NCI-H1694 treated with DMSO at 0.1 percent for 48 hours (cell line): Measurements from ENCODE around the gene INPP5D.
"Not testable (repeated sequence)": the region's sequence is repeated elsewhere in the genome, so short reads cannot be mapped to it uniquely, and the experiment has no call there.

Experiments
- DNase-seq: peaks from one replicate; lab custom pipeline; 2025; lab: John Stamatoyannopoulos, UW

The INPP5D gene

GRCh38 chr2:233143700-233144331 lies 83.7 kb downstream of the INPP5D start:
- no peak for DNase-seq

- DNase-seq: no peak
Measured at GRCh38 chr2:233145726-233146125, 85.6 kb downstream of the INPP5D start.

GRCh38 chr2:233146194-233146593 lies 86.1 kb downstream of the INPP5D start:
- no peak for DNase-seq

- DNase-seq: no peak
Measured at GRCh38 chr2:233147136-233147828, 87.1 kb downstream of the INPP5D start.

GRCh38 chr2:233147829-233148167 lies 87.7 kb downstream of the INPP5D start:
- no peak for DNase-seq

GRCh38 chr2:233148354-233148753 lies 88.2 kb downstream of the INPP5D start:
- DNase-seq: no peak

- no peak for DNase-seq
Measured at GRCh38 chr2:233152541-233152940, 92.4 kb downstream of the INPP5D start.

GRCh38 chr2:233153146-233153798 lies 93.1 kb downstream of the INPP5D start:
- no peak for DNase-seq

GRCh38 chr2:233156001-233156400 lies 95.9 kb downstream of the INPP5D start:
- no peak for DNase-seq

- DNase-seq: not testable (repeated sequence)
Measured at GRCh38 chr2:233156461-233156860, 96.3 kb downstream of the INPP5D start.

- DNase-seq: no peak
Measured at GRCh38 chr2:233161730-233162129, 101.6 kb downstream of the INPP5D start.

- no peak for DNase-seq
Measured at GRCh38 chr2:233162770-233163169, 102.6 kb downstream of the INPP5D start.

- DNase-seq: no peak
Measured at GRCh38 chr2:233163486-233164103, 103.5 kb downstream of the INPP5D start.

- DNase-seq: no peak
Measured at GRCh38 chr2:233164128-233164635, 104.0 kb downstream of the INPP5D start.

GRCh38 chr2:233164967-233165366 lies 104.8 kb downstream of the INPP5D start:
- DNase-seq: no peak

GRCh38 chr2:233165543-233165894 lies 105.4 kb downstream of the INPP5D start:
- no peak for DNase-seq

- no peak for DNase-seq
Measured at GRCh38 chr2:233165895-233166661, 105.9 kb downstream of the INPP5D start.

- DNase-seq: no peak
Measured at GRCh38 chr2:233168445-233168844, 108.3 kb downstream of the INPP5D start.

- DNase-seq: no peak
Measured at GRCh38 chr2:233168919-233169318, 108.8 kb downstream of the INPP5D start.

- DNase-seq: no peak
Measured at GRCh38 chr2:233171344-233171743, 111.2 kb downstream of the INPP5D start.

GRCh38 chr2:233173115-233173514 lies 113.0 kb downstream of the INPP5D start:
- DNase-seq: no peak

- no peak for DNase-seq
Measured at GRCh38 chr2:233174137-233174536, 114.0 kb downstream of the INPP5D start.
